GM12801 (cell line): ENCODE data around the gene RNF11.

ENCODE experiments used
- TF ChIP-seq, protein P1 (sequence below): IDR thresholded peaks from one replicate; pipeline ENCODE4 v1.5.1; 2011; ENCODE audit warnings: control low read depth; ENCODE audit not compliant: insufficient read length; ENCODE audit errors: extremely low read depth

The RNF11 gene

DNA sequence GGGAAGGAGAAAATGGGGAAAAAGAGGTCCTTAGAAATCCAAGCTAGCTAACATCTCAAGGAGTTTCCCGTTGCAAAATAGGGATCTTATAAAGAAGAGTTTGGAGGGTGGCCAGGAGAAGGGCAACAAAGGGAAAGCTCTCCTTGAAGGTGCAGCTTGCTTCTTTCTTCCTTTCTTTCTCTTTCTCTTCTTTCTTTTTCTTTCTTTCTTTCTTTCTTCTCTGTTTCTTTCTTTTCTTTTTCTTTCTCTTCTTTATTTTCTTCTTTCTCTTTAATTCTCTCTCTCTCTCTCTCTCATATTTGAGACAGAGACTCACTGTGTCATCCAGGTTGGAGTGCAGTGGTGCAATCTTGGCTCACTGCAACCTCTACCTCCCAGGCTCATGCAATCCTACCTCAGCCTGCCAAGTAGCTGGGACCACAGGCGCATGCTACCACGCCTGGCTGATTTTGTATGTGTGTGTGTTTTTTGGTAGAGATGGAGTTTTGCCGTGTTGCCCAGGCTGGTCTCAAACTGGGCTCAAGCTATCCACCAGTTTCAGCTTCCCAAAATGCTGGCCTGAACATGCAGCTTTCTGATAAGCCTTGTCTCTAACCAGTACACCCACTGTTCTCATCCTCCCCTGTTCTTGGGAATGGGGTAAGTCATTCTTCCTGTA is 44.4 kb downstream of the RNF11 start:
- TF ChIP-seq, protein P1, sequence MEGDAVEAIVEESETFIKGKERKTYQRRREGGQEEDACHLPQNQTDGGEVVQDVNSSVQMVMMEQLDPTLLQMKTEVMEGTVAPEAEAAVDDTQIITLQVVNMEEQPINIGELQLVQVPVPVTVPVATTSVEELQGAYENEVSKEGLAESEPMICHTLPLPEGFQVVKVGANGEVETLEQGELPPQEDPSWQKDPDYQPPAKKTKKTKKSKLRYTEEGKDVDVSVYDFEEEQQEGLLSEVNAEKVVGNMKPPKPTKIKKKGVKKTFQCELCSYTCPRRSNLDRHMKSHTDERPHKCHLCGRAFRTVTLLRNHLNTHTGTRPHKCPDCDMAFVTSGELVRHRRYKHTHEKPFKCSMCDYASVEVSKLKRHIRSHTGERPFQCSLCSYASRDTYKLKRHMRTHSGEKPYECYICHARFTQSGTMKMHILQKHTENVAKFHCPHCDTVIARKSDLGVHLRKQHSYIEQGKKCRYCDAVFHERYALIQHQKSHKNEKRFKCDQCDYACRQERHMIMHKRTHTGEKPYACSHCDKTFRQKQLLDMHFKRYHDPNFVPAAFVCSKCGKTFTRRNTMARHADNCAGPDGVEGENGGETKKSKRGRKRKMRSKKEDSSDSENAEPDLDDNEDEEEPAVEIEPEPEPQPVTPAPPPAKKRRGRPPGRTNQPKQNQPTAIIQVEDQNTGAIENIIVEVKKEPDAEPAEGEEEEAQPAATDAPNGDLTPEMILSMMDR, result no peak

DNA sequence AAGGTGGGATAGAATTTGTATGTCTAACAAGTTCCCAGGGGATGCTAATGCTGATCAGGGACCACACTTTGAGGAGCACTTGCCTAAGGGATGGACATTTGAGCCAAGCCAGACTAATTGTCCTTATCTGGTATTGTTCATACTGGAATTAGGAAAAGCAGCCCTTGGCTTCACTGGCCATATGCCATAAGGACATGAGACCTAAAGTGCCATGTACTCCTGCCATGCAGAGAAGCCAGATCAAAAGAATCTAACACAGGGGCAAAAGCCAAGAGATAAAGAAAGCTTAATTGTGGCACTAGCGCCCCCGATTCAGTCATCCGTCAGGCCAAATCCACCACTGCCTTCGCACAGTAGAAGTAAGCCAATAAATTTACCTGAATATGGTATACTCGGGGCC is 45.7 kb downstream of the RNF11 start:
- TF ChIP-seq, protein P1, result no peak

DNA sequence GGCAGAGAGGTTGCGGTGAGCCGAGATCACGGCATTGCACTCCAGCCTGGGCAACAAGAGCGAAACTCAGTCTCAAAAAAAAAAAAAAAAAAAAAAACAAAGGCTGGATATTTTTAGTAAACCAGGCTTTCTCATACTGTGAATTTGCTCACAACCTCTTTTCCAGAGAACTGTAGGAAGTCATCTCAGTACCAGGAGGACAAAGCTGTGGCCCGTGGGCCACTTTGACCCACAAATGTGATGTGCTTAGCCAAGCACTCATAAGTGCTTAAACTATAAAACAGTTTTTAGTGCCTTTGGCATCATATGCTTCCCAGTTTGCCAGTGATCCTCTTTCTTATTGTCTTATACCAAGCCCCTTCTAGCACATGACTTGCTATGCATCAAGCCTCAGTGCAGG is 46.5 kb downstream of the RNF11 start:
- TF ChIP-seq, protein P1, result no peak

DNA sequence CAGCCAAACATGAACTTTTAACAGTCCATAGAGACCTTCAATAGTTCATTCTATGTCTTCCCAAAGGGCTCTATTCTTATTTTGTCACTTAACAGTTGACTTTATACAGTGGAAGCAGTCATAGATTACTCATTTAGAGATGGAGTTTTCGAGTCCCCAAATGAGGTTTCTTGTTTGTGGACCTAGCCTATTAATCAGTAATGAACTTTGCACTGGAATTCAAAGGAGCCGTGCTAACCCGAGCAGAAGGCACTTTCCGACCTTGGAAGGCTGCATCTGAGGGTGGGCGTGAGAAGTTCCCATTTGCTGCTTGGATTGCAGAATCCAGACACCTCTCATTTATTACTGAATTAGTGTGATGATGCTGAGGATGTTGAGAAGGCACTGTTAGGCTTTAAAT is 47.9 kb downstream of the RNF11 start:
- TF ChIP-seq, protein P1, result no peak

DNA sequence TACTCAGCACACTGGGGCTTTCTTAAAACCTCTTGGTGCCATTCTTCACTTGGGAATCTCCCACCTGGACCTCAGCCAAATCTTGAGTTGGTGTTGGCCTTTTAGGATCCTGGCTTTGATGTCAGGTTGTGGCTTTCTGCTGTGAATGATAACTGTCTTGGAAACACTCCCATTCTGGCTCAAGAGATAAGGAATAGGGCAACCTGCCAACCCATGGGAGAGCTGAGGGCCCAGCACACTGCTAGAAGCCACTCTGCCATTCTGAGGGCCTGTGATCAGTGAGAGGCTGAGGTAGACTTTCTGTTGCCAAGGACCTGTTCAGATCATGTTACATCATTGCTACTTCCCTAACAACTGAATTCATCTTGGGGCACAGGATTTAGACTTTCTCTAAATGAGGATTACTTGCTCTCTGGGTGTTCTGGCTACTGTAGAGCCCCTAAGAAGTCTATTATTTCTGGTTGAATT is 48.4 kb downstream of the RNF11 start:
- TF ChIP-seq, protein P1, result no peak

DNA sequence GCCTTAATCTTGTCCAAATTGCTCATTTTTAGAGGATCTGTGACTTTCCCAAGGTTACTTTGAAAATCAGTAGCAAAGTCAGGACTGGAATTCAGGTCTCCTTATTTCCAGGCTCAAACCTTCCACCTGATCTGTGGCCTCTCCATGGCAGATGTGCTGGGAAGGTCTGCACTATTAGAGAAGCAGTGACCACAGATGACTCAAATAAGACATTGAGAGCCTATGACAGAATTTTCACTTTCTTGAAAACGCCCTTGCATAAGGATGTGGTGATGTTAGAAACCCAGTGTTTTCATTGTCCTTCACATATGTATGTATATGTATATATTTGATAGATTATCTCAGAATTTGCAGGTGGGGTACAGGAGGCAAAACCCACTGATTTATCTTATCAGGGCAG is 49.0 kb downstream of the RNF11 start:
- TF ChIP-seq, protein P1, result no peak

DNA sequence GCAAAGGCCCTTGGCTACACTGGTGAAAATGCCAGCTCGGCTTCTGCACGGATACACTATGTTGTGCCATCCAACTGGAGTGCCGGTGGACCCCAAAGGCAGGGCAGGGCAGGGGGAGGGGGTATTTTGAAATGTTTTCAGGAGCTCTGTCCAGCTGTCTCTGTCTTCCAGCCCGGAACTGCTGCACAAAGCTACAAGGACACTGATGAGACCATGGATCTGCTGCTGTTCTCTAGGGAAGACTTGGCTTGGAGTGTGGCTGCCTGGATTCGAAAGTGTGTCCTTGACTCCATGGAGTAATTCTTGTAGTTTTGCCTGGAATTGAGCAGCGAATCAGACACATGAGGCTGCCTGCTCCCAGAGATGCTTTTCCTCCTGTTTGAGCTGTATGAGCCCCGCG is 51.9 kb downstream of the RNF11 start:
- TF ChIP-seq, protein P1, result no peak

DNA sequence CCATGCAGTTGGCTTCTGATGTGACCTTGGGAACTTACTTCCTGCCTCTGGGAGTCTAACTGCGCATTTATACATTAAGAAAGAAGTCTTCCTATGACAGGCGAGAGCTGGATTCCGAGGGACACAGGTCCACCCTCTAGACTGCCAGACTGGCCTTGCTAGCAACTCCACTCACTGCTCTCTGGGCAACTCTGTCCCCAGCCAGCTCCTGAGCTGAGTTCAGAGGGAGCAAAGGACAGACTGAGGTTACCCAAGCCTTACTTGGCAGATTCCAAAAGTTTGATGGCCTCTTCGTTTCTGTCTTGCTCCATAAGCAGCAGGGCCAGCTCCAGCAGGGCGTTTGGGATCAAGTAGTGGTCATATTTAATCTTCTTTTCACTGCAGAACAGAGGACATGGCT is 52.5 kb downstream of the RNF11 start:
- TF ChIP-seq, protein P1, result no peak
